ENCODE measurements around the gene KCNK15.
"Not testable (repeated sequence)": the region's sequence is repeated elsewhere in the genome, so short reads cannot be mapped to it uniquely, and the experiment has no call there.

KCNK15 gene

GRCh38 chr20:44745598-44746366, at the start of gene KCNK15:
KCNK15 (plus strand) TSS chr20:44745865; CDS start chr20:44745911, 46 bp downstream.
- Mint-ChIP-seq H3K36me3 (peaks cover 4% of the 10 kb centered on the region), H3K4me3 (peak within 1 kb of the TSS; percentile 36), H3K9me3 (no peaks in the 10 kb centered on the region), H3K4me1 (peaks cover 23% of the 10 kb centered on the region), H3K27ac (no peak within 1 kb of the TSS)
- DNase-seq (ENCODE audit: low spot score in 2 of 2) (peak; percentile 23 to 63), ATAC-seq (peak; percentile 72)

DNA sequence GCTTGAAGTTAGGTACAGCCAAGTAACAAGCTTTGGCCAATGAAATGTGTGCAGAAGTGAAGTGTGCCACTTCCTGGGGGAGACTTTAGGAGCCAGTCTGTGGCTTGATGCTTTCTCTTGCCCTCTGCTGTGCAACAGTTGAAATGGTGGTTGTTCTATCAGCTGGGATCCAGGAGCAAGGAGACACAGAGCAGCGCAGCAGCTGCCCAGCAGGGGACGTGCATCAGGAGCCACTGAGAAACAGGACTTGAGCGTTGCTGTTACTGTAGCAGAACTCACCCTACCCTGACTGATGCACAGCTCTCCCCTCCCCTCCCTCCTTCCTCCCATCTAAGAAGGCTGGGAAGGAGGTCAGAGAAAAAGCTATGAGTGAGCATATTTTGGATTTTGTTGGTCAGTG, 49.4 kb upstream of the KCNK15 start:
- no peak for ATAC-seq
- H3K36me3 Mint-ChIP-seq = no peaks in the 10 kb centered on the region
- H3K9me3 Mint-ChIP-seq = no peaks in the 10 kb centered on the region
- no peak overlapping the region for H3K4me3 Mint-ChIP-seq
- DNase-seq (ENCODE audit: low spot score in 2 of 2) = no peak
- no peak overlapping the region for H3K27ac Mint-ChIP-seq
- H3K4me1 Mint-ChIP-seq = no peaks in the 10 kb centered on the region

- not testable (repeated sequence) for H3K9me3 Mint-ChIP-seq; H3K4me1 Mint-ChIP-seq; DNase-seq (ENCODE audit: low spot score in 2 of 2); H3K27ac Mint-ChIP-seq; H3K4me3 Mint-ChIP-seq; H3K36me3 Mint-ChIP-seq; ATAC-seq
Observed at GRCh38 chr20:44697041-44697440, 48.6 kb upstream of the KCNK15 start.

DNA sequence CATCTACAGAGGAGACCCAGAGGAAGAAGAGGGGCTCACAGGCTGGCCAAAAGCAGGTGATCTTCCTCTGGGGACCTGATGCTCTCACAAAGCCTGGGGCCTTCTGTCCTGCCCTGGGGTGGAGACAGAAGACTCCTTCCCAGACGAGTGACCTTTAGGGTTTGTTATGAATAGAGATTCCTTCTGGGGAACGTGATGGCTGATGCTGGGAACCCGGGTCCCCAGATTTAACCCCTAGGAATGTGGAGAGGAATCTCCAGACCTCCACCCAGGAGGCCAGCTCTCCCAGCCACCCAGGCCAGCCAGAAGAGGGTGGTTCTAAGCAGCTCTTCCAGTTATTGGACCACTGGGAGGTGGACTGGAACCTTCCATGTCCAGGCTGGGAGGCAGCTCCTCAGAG, 47.3 kb upstream of the KCNK15 start:
- no peak overlapping the region for H3K27ac Mint-ChIP-seq
- no peaks in the 10 kb centered on the region for H3K4me1 Mint-ChIP-seq
- H3K4me3 Mint-ChIP-seq = no peak overlapping the region
- H3K9me3 Mint-ChIP-seq = no peaks in the 10 kb centered on the region
- no peak for ATAC-seq
- H3K36me3 Mint-ChIP-seq = no peaks in the 10 kb centered on the region
- DNase-seq (ENCODE audit: low spot score in 2 of 2) = no peak

GRCh38 chr20:44700306-44700705, 45.4 kb upstream of the KCNK15 start:
- Mint-ChIP-seq H3K4me1 (no peaks in the 10 kb centered on the region), H3K36me3 (no peaks in the 10 kb centered on the region), H3K27ac (no peak overlapping the region), H3K4me3 (no peak overlapping the region), H3K9me3 (no peaks in the 10 kb centered on the region)
- no peak for DNase-seq (ENCODE audit: low spot score in 2 of 2)
- no peak for ATAC-seq

DNA sequence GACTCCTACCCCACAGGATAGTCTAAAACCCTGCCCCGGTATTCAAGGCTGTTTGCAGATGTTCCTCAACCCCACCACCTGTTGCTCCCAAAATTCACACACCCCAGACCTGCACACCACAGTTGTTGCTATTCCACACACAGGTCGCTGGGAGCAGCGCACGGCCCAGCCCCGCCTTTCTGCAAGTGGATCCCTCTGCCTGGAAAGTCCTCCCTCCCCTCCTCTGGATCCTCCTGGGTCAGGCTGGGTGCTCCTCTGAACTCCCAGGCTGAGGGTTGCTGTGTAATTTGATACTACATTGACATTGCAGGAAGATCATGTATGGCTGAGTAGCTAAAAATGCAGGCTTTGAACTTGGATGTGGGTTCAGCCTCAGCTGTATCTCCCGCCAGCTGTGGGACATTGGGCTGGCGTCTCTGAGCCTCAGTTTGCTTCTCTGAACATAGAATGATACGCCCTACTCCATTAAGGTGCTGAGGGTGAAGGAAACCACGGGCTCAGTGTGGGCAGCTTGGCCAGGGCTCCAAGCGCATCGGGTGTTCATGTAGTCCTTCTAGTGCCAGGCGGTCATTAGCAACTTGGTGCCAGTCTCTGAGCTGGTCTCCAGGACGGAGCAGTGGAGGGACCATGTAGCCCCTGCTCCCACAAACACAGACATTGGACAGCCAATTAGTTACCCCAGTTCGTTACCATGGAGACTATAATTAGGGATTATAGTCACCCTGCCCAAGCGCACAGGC, 44.4 kb upstream of the KCNK15 start:
- Mint-ChIP-seq H3K4me3 (no peak overlapping the region), H3K27ac (no peak overlapping the region), H3K9me3 (no peaks in the 10 kb centered on the region), H3K36me3 (no peaks in the 10 kb centered on the region), H3K4me1 (no peaks in the 10 kb centered on the region)
- DNase-seq (ENCODE audit: low spot score in 2 of 2) (no peak), ATAC-seq (no peak)

DNA sequence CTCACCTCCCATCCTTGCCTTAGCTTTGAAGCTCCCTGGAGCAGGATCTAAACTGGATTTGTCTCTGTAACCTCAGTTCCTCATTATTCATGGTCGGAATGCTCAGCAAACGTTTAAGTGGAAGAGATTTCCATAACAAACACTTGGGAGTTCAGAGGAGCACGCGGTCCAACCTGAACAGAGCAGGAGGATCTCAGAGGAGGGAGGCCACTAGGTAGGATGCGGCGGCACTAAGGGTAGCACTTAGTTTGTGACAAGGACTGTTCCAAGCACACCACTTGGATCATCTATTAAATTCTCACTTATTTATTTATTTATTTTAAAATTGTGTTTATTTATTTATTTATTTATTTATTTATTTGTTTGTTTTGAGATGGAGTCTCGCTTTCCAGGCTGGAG, 43.8 kb upstream of the KCNK15 start:
- H3K36me3 Mint-ChIP-seq = no peaks in the 10 kb centered on the region
- DNase-seq (ENCODE audit: low spot score in 2 of 2) (no peak), ATAC-seq (no peak)
- H3K4me3 Mint-ChIP-seq = no peak overlapping the region
- H3K9me3 Mint-ChIP-seq = no peaks in the 10 kb centered on the region
- H3K27ac Mint-ChIP-seq = no peak overlapping the region
- H3K4me1 Mint-ChIP-seq = no peaks in the 10 kb centered on the region

DNA sequence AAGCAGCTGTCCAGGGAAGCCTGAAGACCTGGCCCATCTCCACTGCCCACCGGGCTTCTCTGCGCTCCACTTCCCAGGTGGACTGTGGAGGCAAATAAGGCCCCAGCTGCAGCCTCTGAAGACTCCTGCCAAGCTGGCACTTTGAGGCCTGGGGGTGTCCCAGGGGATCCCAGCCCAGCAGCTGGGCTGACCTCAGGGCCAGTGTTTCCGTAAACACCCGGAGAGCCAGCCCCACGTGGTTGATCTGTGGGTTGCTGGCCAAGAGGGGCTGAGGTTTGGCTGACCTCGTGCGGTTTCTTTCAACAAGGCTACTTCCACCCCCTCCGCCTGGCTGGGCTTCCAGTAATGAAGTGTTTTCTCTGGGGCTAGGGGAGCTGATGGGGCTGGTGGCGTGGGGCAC, 42.9 kb upstream of the KCNK15 start:
- ATAC-seq (no peak), DNase-seq (ENCODE audit: low spot score in 2 of 2) (no peak)
- no peaks in the 10 kb centered on the region for H3K36me3 Mint-ChIP-seq
- H3K4me1 Mint-ChIP-seq = no peaks in the 10 kb centered on the region
- no peak overlapping the region for H3K4me3 Mint-ChIP-seq
- H3K9me3 Mint-ChIP-seq = no peaks in the 10 kb centered on the region
- H3K27ac Mint-ChIP-seq = no peak overlapping the region

DNA sequence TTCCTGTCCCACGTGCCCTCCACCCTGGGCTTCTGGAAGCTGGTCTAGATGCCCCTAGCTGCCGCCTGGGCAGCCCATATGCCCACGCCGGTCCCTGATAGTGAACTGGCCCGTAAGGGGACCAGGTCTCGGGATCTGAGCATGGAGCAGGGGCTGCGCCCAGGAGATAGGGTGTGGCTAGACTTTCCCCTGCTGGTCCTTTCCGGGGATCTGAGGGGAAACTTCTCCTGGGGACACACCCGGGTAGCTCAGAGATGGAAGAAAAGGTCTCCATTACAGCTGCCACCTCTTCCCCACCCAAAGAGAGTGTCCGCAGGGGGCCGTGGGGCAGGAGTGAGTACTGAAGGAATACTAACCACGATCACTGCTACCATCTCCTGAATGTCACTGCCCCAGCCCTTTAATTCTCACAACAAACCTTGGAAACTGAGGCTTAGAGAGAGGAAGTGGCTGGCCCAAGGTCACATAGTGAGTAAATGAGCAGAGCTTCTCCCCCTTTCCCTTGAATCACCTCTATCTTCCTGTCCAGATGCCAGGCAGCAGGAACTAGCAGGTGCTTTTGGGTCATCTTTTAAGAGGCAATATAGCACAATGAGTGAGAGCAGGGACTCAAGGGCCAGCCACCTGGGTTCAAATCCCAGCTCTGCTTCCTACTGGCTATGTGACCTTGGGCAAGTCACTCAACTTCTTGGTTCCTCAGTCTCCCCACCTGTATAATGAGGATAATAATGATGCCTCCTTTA, 42.3 kb upstream of the KCNK15 start:
- no peaks in the 10 kb centered on the region for H3K4me1 Mint-ChIP-seq
- H3K4me3 Mint-ChIP-seq = no peak overlapping the region
- H3K9me3 Mint-ChIP-seq = no peaks in the 10 kb centered on the region
- H3K36me3 Mint-ChIP-seq = no peaks in the 10 kb centered on the region
- no peak for DNase-seq (ENCODE audit: low spot score in 2 of 2)
- H3K27ac Mint-ChIP-seq = no peak overlapping the region
- no peak for ATAC-seq

- H3K27ac Mint-ChIP-seq = no peak overlapping the region
- DNase-seq (ENCODE audit: low spot score in 2 of 2) (no peak), ATAC-seq (no peak)
- no peaks in the 10 kb centered on the region for H3K36me3 Mint-ChIP-seq
- H3K4me1 Mint-ChIP-seq = no peaks in the 10 kb centered on the region
- H3K9me3 Mint-ChIP-seq = no peaks in the 10 kb centered on the region
- no peak overlapping the region for H3K4me3 Mint-ChIP-seq
Observed at GRCh38 chr20:44703956-44704488, 41.6 kb upstream of the KCNK15 start.

DNA sequence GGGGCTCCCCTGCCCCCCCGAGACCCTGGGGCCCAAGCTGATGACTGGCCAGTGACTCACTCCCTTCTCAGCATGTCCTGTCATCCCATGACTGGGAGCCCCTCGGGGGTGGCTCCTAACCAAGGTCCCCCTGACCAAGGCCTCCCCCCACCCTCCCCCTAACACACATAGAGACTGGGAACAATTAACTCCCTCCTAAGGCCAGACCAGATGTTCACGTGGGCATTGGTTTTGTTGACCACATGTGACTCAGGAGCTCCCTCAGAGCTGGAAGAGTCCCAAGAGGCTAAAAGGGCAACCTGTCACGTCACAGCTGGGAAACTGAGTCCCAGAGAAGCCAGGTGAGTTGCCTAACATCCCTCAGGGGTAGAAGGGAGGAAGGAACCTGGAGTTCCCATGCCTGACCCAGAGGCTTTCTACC, 41.1 kb upstream of the KCNK15 start:
- ATAC-seq = no peak
- no peak overlapping the region for H3K27ac Mint-ChIP-seq
- H3K4me3 Mint-ChIP-seq = no peak overlapping the region
- H3K36me3 Mint-ChIP-seq = no peaks in the 10 kb centered on the region
- H3K4me1 Mint-ChIP-seq = no peaks in the 10 kb centered on the region
- H3K9me3 Mint-ChIP-seq = no peaks in the 10 kb centered on the region
- DNase-seq (ENCODE audit: low spot score in 2 of 2) = no peak

DNA sequence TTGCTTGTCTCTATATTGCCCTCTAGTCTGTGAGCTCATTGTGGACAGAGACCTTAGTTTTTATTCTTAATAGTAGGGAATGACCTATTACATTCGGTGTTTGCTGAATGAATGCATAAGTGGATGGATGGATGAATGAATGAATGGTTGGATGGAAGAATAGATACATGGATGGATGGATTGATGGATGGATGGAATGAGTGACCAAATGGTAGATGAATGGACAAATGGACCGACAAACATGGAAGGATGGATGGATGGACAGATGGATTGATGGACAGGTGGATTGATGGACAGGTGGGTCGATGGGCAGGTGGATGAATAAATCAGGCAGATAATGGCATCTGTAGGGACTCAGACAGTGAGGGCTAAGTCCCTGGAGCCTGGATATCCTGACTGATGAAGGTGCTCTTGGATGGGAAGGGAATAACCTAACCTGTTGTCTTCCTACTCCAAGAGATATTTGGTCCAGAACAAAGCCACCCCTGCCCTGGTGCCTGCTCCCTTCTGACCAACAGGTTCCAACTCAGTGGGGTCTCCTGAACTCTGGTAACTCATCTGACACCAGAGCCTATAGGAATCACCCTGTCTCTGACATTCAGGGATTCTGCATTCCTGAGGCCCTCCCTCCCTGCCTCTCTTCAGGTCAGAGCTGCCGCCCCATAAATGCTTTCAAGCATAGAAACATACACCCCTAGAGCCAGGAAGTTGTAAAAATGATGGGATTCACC, 40.1 kb upstream of the KCNK15 start:
- no peaks in the 10 kb centered on the region for H3K9me3 Mint-ChIP-seq
- no peak overlapping the region for H3K27ac Mint-ChIP-seq
- no peaks in the 10 kb centered on the region for H3K4me1 Mint-ChIP-seq
- no peaks in the 10 kb centered on the region for H3K36me3 Mint-ChIP-seq
- ATAC-seq (no peak), DNase-seq (ENCODE audit: low spot score in 2 of 2) (no peak)
- no peak overlapping the region for H3K4me3 Mint-ChIP-seq

DNA sequence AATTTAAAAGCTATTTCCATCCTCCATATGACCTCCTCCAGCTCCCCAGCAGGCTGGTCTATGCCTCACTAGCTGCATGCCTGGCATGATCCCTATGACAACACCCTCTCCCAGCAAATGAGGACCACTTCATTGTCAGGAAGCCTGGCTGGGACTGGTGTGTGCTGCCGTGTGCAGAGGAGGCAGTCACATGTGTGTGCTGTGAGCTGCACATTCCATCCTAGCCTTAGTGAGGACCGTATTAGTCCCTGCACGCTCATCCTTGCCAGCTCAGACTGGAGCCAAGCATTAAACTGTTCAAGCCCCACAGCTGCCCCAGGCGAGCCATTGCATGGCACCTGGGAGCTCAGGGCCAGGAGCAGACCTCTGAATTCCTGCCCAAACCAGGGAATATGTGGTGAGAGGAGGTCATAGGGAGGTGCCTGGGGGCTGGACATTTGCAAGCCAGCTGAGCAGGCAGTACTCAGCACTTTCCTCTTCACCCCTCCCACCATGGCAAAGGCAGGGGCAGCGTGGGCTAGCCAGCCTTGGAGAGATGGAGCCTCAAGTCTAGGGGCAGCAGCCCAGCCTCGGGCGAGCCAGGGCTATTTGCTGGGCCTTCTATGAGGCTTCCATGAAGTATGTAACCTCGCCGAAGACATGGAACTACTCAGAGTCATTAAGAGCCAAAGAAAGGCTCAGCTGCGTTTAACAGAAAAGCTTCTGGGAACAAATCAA, 39.2 kb upstream of the KCNK15 start:
- Mint-ChIP-seq H3K36me3 (no peaks in the 10 kb centered on the region), H3K27ac (no peak overlapping the region), H3K4me1 (no peaks in the 10 kb centered on the region), H3K4me3 (no peak overlapping the region), H3K9me3 (no peaks in the 10 kb centered on the region)
- peak; percentile 21 for ATAC-seq
- no peak for DNase-seq (ENCODE audit: low spot score in 2 of 2)

GRCh38 chr20:44707018-44707579, 38.6 kb upstream of the KCNK15 start:
- ATAC-seq (no peak), DNase-seq (ENCODE audit: low spot score in 2 of 2) (no peak)
- no peak overlapping the region for H3K4me3 Mint-ChIP-seq
- no peak overlapping the region for H3K27ac Mint-ChIP-seq
- H3K36me3 Mint-ChIP-seq = no peaks in the 10 kb centered on the region
- no peaks in the 10 kb centered on the region for H3K9me3 Mint-ChIP-seq
- no peaks in the 10 kb centered on the region for H3K4me1 Mint-ChIP-seq

Measured in stimulated activated effector memory CD8-positive, alpha-beta T cell treated with anti-CD3 and anti-CD28 coated beads, Interleukin-12 subunit alpha, Interleukin-12 subunit beta, amount 100 ng/mL, for 72 hours (primary cell).